ENCODE measurements around the gene PRR35. TPM values are rescaled to one million over a fixed set of nuclear protein-coding genes. Genes with fewer than 3 reads are reported as not detected.

The PRR35 gene
- total RNA-seq, result not detected in 2 replicates

DNA sequence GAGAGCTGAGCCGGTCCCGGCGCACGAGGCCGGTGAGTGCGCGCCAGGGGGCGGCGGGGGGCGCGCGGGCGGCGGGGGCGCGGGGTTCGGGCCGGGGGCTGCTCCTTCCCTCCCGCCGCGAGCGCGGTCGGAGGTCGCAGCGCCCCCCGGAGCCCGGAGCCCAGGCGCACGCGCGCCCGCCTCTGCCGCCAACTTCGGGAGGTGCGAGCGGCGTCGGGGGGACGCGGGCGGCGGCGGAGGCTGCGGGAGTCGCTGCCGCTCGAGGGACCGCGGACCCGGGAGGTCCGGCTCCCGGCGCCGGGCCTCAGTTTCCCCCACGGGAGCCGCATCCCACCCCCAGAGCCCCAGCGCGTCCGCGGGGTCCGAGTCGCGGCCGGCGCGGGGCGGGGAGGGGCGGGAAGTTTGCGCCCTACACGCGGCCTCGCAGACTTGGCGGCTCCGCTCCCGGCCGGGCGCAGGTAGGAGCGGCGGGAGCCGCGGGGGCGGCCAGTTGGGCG, at the start of gene PRR35:
Gene PRR35 (plus strand): TSS at position 191 of the 497 bp plus-strand sequence. CDS start 2,901 bp downstream, outside the sequence.

DNA sequence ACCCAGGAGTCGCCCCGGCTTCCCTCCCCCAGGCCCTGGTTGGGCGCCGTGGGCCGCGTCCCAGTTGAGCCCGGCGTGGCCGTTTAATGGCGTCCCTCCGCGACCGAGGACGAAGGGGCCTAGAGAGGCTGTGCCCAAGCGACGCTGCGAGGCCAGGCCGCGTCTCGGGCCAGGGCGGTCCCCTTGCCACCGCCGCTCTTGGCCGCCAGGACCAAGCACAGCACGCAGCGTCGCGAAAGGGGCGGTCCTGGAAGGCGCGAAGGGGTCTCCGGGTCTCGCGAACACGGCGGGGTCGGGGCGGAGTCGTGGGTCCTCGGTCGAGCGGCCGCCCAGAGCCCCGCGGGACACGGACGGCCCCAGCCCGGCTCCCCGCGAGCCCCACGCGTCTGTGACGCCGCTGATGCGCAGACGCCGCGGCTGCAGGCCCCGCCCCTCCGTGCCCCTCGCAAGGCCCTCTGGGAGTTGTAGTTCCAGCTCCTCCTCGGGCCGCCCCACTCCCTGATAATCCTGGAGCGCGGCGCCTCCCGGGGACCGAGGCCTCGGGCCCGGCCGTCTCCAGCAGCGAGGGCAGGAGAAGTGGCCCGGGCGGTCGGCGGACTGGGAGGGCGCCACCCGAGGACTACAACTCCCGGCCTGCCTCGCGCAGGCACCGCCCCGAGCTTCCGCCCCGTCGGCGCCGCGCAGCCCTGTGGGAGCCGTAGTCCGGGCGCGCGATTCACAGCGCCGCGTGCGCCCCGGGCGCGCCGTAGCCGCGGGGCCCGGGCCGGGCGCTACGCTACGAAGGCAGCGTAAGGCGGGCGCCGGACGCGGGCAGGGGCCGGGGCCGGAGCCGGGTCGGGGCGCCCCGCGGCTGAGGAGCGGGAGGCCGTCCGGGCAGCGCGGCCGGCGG, 32.9 kb upstream of the PRR35 start, which contains the start of gene CAPN15:
Gene CAPN15 (plus strand): TSS at position 698 of the 889 bp plus-strand sequence. CDS start 19,127 bp downstream, outside the sequence.

DNA sequence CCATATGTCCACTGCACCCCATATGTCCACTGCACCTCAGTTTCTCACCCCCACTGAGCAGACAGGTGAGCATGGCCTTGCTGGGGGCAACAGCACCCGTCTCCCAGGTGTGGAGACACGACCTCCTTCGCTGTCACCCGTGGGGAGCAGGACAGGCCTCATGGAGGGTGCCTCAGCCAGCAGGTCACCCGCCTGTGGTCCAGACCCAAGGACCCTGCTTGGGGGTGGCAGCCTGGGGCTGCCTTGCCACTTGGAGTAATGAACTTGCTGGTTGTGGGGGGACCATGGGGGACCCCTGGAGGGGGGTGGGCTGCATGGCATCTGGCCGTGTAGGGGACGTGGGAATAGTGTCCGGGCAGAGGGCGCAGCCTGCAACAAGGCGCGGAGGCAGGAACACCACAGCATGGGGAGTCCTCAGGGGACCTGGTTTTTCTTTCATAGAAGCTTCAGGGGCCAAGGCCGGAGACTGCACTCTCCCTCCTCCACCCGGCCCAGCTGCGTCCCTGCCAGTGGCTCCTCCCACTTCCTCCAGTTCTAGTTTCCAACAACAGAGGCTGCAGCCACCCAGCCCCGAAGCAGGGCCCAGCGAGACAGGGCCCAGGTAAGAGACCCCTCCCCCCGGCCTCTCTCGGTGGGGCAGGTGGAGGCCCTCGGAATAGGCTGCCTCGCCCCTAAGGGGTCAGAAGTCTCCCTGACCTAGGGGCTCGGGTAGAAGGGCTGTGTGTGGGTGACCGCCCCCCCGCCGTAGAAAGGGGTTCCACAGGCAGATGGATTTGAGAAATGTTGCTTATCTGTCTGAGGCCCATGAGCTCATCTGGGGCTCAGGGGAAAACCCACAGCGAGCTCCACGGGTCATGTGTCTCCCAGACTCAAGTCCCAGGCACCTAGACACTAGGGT, 6.5 kb downstream of the PRR35 start, which contains the start of gene NHLRC4:
Gene NHLRC4 (plus strand): TSS at position 531 of the 898 bp plus-strand sequence. CDS start 1,043 bp downstream, outside the sequence.

DNA sequence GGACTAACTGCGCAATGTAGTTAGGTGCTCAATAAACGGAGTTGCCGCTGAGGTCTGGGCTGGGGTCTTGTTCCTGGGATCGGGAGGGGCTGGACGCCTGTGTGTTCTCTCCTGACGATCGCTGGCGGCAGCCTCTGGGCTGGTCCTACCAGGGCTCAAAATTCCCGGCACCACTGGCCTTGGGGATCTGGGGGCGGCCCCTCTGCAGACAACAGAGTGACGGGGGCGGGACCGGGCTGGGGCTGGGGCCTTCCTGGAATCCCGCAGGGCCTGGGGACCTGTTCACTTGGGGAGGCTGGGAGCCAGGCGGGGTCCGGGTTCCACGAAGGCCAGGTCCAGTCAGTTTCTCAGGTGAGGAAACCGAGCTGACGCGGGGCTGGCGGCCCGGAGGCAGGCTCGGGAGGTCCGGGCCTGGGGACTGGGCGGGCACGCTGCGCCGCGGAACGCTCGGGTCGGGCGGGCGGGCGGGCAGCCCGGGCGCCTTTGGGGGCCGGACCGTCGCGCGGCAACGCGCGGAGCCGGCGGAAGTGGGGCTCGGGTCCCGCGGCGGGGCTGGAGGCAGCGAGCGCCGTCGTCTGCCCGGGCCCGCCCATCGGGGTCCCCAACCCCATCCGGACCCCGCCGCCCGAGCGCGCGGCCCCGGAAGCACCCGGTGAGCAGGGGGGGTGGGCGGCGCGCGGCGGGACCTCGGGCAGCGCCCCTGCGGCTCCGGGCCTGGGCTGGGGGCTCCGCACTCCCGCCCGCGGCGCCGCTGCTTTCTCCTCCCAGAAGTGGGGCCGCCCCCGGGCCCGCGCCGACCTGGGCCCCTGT, 9.5 kb downstream of the PRR35 start, which contains the start of gene PIGQ:
Gene PIGQ (plus strand): TSS at position 524 of the 810 bp plus-strand sequence. CDS start 4,107 bp downstream, outside the sequence.

DNA sequence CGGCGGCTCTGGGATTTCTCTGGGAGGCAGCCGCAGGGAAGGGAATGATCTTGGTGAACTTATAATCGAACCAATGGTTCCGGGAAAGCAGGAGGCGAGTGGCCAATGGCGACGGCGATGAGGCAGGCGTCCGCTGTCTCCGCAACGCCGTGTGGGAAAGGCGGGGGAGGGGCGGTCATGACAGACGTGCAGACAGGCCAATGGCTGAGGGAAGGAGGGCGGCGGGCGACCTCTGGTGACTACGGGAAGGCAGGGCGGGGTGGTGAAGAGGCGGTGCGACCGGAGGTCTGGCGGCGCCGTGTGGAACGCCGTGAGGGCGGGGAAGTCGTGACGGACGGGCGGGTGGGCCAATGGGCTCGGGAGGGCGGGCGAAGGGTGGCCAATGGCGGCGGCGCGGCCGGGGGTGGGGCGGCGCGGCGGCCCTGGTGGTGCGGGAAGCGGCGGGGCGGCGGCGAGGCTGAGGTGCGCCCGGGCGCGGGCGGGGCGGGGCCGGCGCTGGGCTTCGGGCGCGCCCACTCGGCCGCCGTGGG, 29.5 kb downstream of the PRR35 start, which contains the start of gene RAB40C:
Gene RAB40C (plus strand): TSS at position 409 of the 530 bp plus-strand sequence. CDS start 226 bp downstream, outside the sequence.

Other genes with a start within 250 kb of the PRR35 start
- 55.6 and 67.0 TPM in 2 replicates for gene AXIN1, start 207.7 kb upstream of the PRR35 start, total RNA-seq
- 96.9 and 101 TPM in 2 replicates for gene MRPL28, start 189.9 kb upstream of the PRR35 start, total RNA-seq
- gene PGAP6, start 178.4 kb upstream of the PRR35 start, total RNA-seq, result 53.5 and 73.5 TPM in 2 replicates
- 50.5 and 74.5 TPM in 2 replicates for gene NME4, start 163.2 kb upstream of the PRR35 start, total RNA-seq
- gene DECR2, start 158.5 kb upstream of the PRR35 start, total RNA-seq, result 5.3 and 11.1 TPM in 2 replicates
- gene RAB11FIP3, start 134.7 kb upstream of the PRR35 start, total RNA-seq, result 9.2 and 15.2 TPM in 2 replicates
- gene CAPN15, start 32.7 kb upstream of the PRR35 start, total RNA-seq, result 48.8 and 50.6 TPM in 2 replicates
- gene NHLRC4, start 6.6 kb downstream of the PRR35 start, total RNA-seq, result under 0.01 TPM in 1 of 2 replicates, not detected in the other
- 24.6 and 27.7 TPM in 2 replicates for gene PIGQ, start 9.6 kb downstream of the PRR35 start, total RNA-seq
- gene RAB40C, start 29.7 kb downstream of the PRR35 start, total RNA-seq, result 15.7 and 19.2 TPM in 2 replicates
- 0.21 and 0.24 TPM in 2 replicates for gene WFIKKN1, start 70.6 kb downstream of the PRR35 start, total RNA-seq
- gene METTL26, start 75.9 kb downstream of the PRR35 start, total RNA-seq, result 86.1 and 148 TPM in 2 replicates
- gene MCRIP2, start 81.4 kb downstream of the PRR35 start, total RNA-seq, result 55.4 and 57.3 TPM in 2 replicates
- gene WDR90, start 89.0 kb downstream of the PRR35 start, total RNA-seq, result 8.7 and 10.7 TPM in 2 replicates
- 46.5 and 56.1 TPM in 2 replicates for gene RHOT2, start 107.7 kb downstream of the PRR35 start, total RNA-seq
- gene RHBDL1, start 115.3 kb downstream of the PRR35 start, total RNA-seq, result 7.0 and 19.2 TPM in 2 replicates
- gene STUB1, start 120.0 kb downstream of the PRR35 start, total RNA-seq, result 145 and 166 TPM in 2 replicates
- 24.8 and 27.5 TPM in 2 replicates for gene JMJD8, start 123.9 kb downstream of the PRR35 start, total RNA-seq
- gene WDR24, start 130.0 kb downstream of the PRR35 start, total RNA-seq, result 3.1 and 3.8 TPM in 2 replicates
- gene FBXL16, start 145.4 kb downstream of the PRR35 start, total RNA-seq, result 0.21 and 0.72 TPM in 2 replicates
- gene METRN, start 154.7 kb downstream of the PRR35 start, total RNA-seq, result 191 and 218 TPM in 2 replicates
- gene ANTKMT, start 160.8 kb downstream of the PRR35 start, total RNA-seq, result 34.0 and 42.0 TPM in 2 replicates
- 0.85 and 2.2 TPM in 2 replicates for gene CCDC78, start 166.0 kb downstream of the PRR35 start, total RNA-seq
- gene HAGHL, start 166.7 kb downstream of the PRR35 start, total RNA-seq, result 28.6 and 44.1 TPM in 2 replicates
- 37.1 and 46.3 TPM in 2 replicates for gene CIAO3, start 180.6 kb downstream of the PRR35 start, total RNA-seq
- gene MSLN, start 200.3 kb downstream of the PRR35 start, total RNA-seq, result 9.0 and 15.4 TPM in 2 replicates
- gene RPUSD1, start 228.0 kb downstream of the PRR35 start, total RNA-seq, result 31.3 and 38.1 TPM in 2 replicates
- 2.8 and 8.4 TPM in 2 replicates for gene CHTF18, start 228.2 kb downstream of the PRR35 start, total RNA-seq
- not detected in 2 replicates for gene GNG13, start 240.3 kb downstream of the PRR35 start, total RNA-seq

Measured in tracheal epithelial cell (primary cell).